Measurements from ENCODE around the gene RAD51B.
A peak's percentile ranks its signal among the peaks of the same experiment; 100 is the strongest.
"Not testable (repeated sequence)": the region's sequence is repeated elsewhere in the genome, so short reads cannot be mapped to it uniquely, and the experiment has no call there.

The RAD51B gene

DNA sequence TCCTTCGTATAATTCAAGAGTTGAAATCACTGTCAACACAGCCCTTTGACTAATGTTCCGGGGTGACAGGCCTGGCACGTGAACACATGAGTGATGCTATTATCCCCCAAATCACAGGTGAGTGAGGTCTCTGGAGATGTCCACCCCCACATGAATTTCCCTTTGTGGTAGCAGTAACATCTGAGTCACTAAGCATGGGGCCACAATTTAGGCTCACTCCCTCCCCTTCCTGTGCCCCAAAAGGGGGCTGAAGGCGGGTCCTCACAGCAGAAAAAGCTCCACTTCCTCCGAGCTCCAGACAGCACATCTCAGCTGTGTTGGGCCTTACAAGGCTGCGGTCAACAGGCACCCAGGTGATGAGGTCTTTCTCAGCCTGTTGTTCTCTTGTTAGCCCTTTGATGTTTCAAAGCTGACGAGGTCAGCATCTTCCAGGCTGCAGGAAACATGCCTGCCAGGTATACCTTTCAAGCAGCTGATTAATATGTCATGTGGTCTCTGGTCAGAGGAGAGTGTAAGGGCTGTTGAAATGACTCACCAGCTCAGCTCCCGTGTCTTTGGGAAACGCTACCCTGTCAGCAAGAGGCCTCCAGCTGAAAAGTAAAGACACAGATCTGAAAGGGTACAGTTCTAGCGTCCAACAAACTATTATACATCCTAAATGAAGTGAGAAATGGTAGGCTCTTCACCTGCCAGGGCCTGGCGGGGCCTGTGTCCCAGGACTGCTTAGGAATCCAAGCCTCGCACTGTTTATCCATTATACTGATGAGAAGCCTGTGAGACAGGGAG lies 866.0 kb downstream of the RAD51B start:
- DNase-seq, result peak; percentile 75

- DNase-seq, result no peak
Observed at GRCh38 chr14:68686205-68686465, 866.6 kb downstream of the RAD51B start.

- no peak for DNase-seq
Observed at GRCh38 chr14:68686724-68687123, 867.1 kb downstream of the RAD51B start.

GRCh38 chr14:68687746-68688145 lies 868.2 kb downstream of the RAD51B start:
- DNase-seq, result peak; percentile 91

GRCh38 chr14:68688872-68689371 lies 869.3 kb downstream of the RAD51B start:
- DNase-seq, result peak; percentile 29

- no peak for DNase-seq
Observed at GRCh38 chr14:68689511-68689910, 869.9 kb downstream of the RAD51B start.

DNA sequence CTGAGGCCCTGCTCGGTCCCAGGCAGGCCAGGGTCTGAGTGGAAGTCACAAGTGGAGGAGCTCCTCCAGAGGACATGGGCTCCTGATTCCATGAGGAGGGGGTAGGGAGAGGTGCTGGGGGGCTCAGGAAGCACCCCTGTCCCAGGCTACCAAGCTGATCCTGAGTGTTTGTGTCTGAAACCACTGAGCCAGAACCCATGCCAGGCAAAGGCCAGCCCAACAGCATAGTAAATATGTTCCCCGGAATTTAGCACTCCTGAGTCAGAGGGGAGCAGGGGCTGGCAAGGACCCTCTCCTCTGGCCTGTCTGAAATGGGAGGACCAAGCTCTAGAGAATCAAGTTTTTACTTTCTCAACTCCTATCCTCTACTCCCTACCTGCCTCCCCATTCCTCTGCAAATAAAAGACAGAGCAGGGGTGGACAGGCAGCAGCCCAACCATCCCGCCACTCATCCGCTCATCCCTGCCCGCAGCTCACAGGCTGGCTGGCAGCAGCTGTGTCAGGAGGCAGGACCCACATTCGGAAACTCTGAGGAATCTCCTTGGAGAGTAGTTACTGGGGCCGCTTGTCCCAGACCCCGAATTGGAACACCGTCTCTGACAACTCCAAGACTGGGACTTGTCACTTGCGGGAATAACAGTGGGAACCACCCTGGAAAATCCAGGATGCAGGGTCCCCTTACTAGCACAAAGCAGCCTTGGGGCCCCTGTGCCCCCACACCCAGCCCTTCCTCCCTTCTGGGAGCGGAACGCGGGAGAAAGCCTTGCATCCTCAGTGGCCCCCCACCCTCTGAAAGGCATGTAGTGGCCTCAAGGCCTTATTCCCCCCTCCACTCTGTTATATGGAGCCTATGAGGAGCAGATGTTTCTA lies 870.7 kb downstream of the RAD51B start:
- no peak for DNase-seq

DNA sequence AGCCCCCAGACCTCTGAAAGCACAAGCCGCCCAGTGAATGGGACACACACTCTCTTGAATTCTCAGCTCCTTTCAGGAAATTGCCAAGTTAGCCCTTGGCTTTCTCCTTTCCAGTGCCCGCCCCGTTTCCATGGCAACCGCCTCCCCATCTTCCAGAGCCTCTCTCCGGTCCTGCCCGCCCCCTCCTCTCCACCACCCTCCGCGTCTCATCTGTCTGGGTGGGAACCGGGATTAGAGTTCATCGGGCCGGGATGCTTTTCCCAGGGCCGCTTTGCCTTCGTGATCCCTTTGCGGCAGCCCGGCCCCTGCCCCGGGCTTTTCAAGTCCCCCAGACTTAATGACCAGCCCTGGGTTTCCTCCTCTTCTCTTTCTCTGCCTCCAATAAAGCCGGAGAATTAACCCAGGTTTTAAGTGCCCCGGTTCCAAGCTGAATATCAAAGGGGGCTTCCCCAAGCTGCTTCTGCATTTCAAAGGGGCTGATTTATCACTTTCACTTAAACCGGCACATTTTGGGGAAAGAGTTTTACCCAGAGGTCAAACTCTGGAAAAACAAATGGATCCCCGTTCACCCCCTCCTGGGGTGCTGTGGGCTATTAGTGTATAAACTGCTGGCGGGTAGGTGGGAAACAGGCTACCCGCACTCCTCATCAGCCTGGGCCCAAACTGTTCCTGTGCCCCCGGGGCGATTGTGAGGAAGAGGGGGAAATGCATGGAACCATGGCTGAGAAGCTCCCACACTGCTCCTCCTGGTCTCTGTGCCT lies 871.6 kb downstream of the RAD51B start:
- DNase-seq, result no peak

DNA sequence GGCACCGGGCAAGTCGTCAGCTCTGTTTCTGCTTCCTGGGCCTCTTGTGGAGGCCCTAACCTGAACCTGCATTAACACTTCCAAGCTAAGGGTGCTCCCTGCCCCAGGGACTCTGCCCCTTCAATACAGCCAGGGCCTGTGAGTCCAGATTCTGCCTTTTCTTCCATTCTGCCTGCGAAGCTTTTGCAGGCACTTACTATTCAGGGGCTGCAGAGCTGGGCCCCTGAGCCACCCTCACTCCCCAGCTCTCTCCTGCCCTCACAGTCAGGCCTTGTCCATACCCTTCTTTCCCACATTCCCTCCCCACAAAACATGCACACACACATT lies 872.2 kb downstream of the RAD51B start:
- DNase-seq, result no peak

DNA sequence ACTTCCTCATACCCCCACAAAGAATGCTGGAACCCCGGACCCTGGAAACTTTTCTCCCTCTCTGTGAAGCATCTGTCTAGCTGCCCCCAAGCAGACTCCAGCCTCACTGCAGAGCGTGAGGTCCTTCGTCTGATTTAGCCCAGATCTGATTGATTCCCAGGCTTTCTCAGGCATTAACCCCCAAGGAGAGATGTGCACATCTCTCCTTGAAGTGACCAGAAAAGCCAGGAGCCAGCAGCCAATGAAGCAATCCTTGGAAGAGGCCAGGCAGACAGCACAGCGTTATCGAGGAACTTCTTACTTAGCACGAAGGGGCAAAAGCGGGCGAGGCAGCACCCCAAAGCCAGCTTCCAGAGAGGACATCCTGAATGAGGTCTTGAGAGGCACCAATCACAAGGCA lies 872.6 kb downstream of the RAD51B start:
- no peak for DNase-seq

GRCh38 chr14:68692916-68693771 lies 873.6 kb downstream of the RAD51B start:
- DNase-seq, result peak; percentile 66

GRCh38 chr14:68693926-68694325 lies 874.3 kb downstream of the RAD51B start:
- DNase-seq, result no peak

DNA sequence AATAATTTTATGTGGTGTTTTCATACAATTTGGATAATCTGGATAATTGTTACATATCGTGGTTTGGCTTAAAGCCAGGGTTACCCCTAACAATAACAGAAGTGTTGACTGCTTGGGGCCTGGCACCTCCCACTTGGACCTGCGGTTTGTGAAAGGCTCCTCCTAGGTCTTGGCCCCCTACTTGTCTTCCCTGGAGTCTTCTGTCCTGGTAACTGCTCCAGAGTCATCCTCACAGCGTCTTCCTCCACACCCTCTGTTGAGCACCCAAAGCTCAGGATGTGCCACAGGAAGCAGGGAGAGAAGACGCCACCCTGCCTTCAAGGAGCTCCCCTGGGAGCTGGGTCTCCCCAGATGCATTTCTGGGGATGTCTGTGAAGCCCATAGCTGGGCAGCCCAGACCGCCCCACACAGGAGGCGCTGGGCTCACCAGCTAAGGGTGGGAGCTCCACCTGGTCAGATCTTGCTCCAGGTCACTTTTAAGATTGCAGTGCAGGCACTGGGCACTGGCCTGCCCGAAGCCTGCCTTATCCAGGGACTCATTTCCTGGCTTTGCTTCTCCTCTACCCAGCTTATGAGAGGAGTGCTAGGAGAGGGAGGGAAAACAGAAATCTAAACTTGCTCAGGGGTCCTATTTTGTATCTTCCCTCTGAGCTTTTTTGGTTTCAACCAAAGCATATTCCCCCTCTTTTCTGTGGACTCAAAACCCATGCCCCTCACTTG lies 875.1 kb downstream of the RAD51B start:
- peak; percentile 38 for DNase-seq

- DNase-seq, result peak; percentile 100
Observed at GRCh38 chr14:68695326-68695768, 875.8 kb downstream of the RAD51B start.

DNA sequence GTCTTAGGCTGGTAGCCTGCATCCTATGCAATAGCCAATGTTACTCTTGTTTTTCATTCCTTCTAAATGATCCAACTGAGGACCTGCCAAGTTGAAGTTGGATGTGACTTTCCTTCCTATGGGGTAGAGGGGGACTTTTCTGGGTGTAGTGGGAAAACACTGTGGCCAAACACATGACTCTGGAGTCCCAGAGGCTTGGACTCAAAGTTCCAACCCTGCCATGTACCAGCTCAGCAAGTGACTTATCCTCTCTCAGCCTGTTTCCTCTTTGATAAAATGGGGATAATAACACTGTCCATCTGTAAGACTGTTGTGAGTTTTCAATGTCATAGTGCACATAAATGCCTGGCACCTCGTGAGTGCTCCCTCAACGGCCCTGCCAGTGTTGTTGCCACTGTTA lies 876.3 kb downstream of the RAD51B start:
- no peak for DNase-seq

GRCh38 chr14:68696266-68696665 lies 876.7 kb downstream of the RAD51B start:
- no peak for DNase-seq

DNA sequence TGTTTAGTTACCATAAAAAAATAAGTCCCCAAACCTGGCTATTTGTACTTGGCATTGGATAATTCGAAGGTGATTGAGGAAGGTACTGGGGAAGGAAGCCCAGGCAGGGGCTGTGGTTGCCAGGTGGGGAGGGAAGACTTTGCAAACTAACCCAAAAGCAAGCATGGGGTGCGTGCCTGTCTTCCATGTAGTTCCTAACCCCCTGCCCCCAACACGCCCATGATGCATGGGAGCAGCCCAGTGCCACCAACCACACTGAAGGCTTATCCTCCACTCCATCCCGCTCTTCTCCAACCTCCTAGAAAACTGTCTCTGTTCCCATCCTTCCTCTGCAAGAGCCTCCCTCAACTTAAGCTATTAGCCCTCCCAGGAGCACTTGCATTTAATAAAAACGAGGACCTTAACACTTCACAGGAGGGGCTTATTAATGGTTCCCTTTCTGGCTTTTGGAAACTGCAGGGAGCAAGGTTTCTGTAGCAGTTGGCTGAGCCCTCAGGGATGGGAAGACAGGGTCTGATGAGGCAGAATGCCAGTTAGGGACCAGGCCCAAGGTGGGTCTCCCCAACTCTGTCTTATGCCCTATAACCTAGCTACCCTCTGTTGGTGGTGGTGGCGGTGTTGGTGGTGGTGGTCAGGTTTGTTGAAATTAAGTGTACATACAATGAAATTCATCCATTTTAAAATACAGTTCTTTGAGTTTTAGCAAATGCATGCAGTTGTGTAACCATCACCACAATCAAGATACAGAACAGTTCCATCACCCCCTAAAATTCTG lies 877.3 kb downstream of the RAD51B start:
- DNase-seq, result no peak

GRCh38 chr14:68698773-68699172 lies 879.2 kb downstream of the RAD51B start:
- not testable (repeated sequence) for DNase-seq

DNA sequence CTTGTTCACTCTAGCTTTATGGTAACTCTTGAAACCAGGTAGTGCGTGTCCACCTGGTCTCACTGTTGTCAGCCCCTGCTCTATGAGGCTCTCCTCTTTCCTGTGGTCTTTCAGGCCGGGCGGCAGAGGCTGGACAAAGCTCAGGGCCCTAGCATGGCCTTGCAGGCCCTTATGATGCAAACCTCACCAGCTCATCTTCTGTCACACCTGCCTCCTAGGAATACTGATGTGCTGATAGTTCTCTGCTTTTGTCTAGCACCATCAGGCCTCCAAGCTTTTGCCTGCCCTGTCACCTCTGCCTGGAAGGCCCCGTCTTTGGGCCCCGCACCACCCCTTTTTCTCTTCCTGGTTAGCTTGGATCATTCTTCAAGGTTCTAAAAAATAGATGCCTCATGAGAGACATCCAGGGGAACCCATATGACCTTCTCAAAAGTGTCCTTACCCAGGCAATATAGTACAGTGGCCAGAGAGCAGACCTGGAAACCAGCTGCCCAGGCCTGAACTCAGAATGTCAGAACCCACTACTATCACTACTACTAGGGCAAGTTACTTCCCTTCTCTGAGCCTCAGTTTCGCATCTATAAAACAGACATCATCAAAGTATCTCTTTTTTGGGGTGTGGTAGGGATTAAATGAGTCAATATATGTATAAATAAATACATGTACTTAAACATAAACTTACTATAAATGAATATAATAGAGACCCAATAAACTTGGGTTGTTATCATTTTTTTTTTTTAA lies 881.6 kb downstream of the RAD51B start:
- no peak for DNase-seq

GRCh38 chr14:68702135-68702534 lies 882.6 kb downstream of the RAD51B start:
- no peak for DNase-seq
